GM20431 (cell line): ENCODE measurements around the gene C11orf58.

Experiments used
- in situ Hi-C: fragments of 300-500 bp; cut with MseI, MboI; formaldehyde crosslinking; loops from one replicate; pipeline ENCODE4 v1.15.0; 2020; ENCODE audit warnings: low sequenced_read_pairs; ENCODE audit not compliant: unreplicated experiment

C11orf58 gene

DNA sequence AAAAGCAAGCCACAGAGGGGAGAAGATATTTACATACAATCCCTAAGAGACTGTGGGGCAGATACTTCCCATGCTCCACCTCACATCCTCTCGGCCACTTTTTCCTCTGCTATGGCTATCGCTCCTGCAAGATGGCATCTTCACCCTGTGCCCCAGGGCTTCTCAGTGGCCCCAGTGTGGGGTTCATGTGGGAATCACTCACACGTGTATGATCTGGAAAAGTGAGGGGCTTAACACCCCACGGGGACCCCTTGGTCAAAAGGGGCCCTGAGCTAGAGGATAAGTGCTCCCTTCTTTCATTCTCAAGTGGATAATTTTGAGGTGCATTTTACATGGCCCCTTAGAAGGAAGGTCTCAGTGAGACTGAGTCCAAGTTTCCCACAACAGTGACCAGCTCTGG is 28.7 kb downstream of the C11orf58 start:
- in situ Hi-C loops = no loop called here

DNA sequence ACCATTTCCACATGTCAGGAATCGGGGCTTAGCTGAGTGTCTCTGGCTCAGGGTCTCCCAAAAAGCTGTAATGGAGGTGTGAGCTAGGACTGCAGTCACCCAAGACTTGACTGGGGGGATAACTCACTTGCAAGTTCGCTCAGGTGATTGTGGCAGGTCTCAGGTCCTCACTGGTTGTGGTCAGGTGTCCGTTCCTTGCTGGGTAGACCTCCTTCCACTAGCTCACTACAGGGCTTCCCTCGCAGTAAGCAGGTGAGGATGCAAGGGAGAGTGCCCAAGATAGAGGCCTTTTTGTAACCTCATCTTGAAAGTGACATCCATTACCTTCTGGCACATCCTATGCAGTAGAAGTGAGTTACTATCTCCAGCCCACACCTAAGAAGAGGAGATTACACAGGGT is 29.5 kb downstream of the C11orf58 start:
- in situ Hi-C loops = no loop called here

GRCh38 chr11:16769386-16769785 is 30.9 kb downstream of the C11orf58 start:
- in situ Hi-C loops = no loop called here

DNA sequence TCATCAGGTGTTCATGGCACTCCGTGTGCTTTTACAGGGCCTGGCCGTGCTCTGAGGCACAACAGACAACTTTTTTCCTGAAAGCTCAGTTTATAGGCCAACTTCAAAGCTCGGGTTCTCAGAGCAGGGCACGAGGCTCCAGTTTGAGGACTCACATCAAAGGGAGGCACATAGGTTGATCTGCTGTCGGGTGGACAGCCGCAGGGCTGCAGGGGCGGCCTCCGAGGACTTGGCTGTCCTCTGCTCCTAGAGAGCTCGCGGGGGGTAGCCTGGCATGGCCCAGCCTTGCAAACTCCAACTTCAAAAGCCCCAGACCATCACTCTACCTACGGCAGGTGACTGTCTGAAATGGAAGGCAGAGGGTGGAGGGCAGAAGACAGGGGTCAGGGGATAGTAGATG is 31.6 kb downstream of the C11orf58 start:
- in situ Hi-C loops = no loop called here

- in situ Hi-C loops = no loop called here
These were observed 33.1 kb downstream of the C11orf58 start for GRCh38 chr11:16771350-16772140.

DNA sequence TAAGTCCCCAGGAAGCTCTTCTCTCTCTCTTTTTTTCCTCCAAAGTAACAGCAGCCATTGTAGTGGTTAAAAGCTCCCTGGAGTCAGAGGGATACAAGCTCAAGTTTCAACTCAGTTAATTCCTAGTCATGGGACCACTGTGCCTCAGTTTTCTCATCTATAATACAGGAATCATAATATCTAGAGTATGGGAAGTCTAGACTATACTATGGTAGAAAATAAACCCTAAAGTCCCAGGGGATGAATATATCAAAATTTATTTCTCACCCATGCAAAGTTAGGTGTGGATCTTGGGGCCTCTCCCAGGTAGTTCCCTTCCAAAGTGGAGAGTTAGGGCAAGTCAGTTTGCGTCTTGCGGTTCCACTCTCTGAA is 33.7 kb downstream of the C11orf58 start:
- in situ Hi-C loops = no loop called here

DNA sequence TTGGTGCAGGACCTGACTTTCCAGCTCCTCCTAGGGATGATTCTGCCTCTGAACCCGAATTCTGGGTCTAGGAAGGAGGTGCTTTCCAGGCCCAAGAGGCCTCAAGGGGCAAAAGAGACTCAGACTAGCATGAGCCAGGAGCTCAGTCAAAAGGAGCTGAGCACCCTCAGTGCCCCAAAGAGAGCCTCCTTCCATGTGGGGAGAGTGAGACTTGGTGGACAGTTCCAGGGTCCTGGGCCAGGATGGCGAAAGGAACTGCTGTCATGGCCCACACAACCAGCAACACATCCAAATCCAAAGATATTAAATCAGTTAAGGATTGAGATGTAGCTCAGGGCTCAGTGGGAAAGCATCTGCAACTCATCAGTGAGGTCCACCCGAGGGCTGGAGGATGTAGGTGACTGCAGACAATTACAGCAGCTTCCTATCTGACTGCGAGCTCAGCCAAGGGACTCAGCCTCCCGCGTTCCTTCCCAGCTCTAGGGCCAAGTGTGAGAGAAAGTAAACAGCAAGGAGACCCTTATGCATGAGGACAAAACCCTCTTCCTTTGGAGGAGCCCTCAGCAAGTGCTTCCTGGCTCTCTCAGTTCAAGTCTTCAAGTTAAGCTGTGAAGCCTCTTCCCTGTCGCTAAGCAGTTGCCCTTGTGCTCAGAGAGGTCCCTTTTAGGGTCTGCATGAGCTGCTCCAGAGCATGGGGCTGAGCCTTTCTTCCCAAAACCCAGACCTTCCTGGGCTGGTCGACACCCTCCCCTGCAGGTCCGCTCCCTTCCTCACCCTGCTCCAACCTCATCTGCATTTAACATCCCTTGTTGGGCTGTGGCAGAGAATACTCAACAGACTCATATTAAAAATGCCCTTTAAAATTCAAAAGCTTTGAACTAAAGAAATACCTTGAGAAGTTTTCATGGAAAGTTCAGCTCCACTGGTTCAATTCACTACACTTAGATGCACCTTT is 35.8 kb downstream of the C11orf58 start:
- in situ Hi-C loops = no loop called here

DNA sequence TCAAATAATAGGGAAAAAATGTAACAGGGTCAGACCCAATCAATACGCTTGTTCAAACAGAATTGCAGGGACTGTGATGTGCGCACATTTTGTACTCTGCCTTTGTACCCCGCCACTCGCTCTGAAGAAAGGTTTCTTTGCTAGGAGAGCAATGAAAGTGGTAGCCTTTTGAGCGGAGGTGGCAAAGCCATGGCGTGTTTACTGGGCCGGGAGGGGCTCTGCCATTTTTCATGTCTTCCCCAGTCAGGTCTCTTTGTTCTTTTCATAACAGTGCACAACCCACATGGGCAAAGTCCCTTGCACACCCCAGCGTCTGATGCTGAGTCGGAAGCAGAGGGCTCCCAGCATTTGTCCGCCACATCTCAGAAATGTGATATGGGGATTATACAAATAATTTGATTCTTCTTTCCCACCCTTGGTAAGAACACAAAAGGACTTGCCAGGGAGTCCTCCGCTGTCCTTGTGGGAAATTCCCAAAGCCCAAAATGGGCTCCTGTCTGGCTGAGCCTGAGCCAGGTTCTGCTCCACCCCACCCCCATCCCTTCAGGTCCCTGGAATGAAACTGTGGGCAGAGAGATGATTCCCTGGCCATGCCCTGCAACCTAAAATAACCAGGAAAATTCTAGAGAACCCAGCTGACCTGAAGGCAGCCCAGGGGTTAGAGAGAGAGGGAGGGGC is 36.6 kb downstream of the C11orf58 start:
- in situ Hi-C loops = loop anchor here (25.0 kb wide), 1 partner anchor 737 kb away; no protein-coding TSS in a partner anchor

DNA sequence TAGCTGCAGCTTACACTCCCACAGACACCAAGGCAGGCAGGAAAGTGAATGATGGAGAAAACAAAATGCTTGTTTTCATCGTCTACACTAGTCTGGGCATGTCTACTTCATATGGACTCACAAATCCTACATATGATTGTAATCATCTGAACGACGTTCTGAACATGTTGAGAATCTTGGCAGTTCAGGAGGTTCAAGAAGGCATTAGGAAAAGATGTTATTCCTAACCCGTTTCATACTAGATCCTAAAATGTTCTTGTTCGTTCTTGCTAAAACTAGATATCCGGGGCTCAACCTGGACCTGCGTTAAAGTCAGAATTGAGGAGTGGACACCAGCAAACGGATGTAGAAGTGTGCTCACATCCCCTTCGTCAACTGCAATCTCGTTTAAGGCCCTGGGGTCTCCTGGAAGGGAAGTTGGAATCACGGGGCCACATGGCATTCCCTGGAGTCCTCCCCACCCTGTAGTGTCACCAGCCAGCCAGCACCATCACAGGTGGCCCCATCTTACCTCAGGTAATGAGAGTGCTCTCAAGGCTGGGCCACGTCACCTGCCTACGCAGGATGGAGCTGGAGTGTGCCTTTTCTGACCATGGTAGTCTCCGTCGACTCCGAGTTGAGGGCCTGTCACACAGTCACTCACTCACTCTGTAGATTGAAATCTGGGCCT is 37.3 kb downstream of the C11orf58 start:
- in situ Hi-C loops = loop anchor here (25.0 kb wide), 1 partner anchor 737 kb away; no protein-coding TSS in a partner anchor

GRCh38 chr11:16776711-16777612 is 38.5 kb downstream of the C11orf58 start:
- in situ Hi-C loops = loop anchor here (25.0 kb wide), 1 partner anchor 735 kb away; no protein-coding TSS in a partner anchor

DNA sequence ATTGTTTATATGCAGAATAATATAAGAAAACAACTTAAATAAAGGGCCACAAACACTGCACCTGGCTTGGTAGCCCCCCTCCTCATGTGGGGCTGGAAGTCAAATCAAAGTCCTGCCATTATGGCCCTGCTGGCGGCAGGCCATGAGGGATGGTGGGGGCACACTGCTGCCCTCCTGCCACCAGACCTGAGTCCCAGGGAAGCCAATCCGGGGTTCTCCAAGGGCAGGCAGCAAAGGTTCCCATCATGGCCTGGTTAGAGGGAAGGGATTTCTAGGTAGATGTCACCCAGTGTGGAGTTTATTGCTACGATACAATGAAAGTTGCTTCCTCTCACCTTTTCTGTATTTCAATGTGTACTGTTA is 39.1 kb downstream of the C11orf58 start:
- in situ Hi-C loops = loop anchor here (25.0 kb wide), 1 partner anchor 735 kb away; no protein-coding TSS in a partner anchor

DNA sequence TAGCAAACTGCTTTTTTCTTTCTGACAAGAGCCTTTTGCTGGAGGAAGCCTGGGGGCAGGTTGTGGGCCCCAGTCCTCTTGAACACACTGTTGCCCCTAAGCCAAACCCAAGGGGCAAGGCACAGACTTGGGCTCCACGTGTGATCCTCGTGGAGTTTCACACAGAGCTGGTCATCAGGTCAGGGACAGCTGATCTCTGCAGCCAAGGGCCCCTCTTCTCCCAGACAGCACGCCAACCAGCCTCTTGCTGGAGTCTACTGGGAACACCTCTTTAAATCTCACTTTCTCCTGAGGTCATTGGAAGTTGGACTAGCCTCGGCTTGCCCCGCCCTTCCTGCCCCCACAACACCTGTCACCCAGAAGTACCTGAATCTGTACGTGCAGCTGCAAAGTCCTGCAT is 39.8 kb downstream of the C11orf58 start:
- in situ Hi-C loops = loop anchor here (25.0 kb wide), 1 partner anchor 734 kb away; no protein-coding TSS in a partner anchor

- in situ Hi-C loops = loop anchor here (25.0 kb wide), 1 partner anchor 733 kb away; no protein-coding TSS in a partner anchor
These were observed 40.4 kb downstream of the C11orf58 start for GRCh38 chr11:16778876-16779275.

DNA sequence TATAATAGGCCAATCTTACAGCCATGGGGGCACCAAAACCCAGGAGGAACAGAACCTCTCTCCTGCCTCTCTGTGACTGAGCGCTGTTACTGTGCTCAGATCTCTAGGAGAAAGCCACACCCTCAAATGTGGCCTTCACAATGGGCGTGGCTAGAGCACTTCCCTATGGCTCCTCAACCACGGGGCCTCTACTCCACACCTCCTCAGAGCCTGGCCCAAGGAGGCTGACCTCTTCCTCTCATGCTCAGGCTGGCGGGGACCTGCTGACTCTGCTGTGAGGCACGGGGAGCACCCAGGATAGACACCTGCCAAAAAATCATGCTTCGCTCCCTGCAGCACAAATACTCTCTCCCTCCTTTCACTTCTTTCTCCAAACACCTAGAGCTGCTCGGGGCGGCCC is 41.0 kb downstream of the C11orf58 start:
- in situ Hi-C loops = loop anchor here (25.0 kb wide), 1 partner anchor 733 kb away; no protein-coding TSS in a partner anchor

DNA sequence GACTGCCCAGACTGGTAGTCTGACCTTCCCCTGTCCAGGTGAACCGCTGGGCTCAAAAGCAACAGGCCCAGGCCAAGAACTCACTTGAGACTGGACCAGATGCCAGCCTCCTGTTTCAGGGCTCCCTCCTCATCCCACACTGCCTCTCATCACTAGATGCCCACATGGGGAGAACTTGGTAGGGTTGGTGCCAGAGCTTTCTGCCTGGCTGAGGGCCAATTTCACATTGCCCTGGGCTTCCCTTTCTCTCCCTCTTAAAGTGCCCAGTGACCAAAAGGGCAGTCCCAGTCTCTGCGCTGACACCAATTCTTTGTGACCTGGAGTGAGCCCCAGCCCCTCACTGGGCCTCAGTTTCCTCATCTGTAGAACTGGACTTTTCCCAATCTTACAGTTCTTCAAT is 41.7 kb downstream of the C11orf58 start:
- in situ Hi-C loops = loop anchor here (25.0 kb wide), 1 partner anchor 732 kb away; no protein-coding TSS in a partner anchor

- in situ Hi-C loops = loop anchor here (25.0 kb wide), 1 partner anchor 731 kb away; no protein-coding TSS in a partner anchor
These were observed 42.5 kb downstream of the C11orf58 start for GRCh38 chr11:16780698-16781550.
